BJ (cell line): Measurements from ENCODE around the gene SLC6A6. TPM values are rescaled to one million over a fixed set of nuclear protein-coding genes. Genes with fewer than 3 reads are reported as not detected.

Source experiments
- CTCF ChIA-PET: fragments of 350-600 bp; formaldehyde crosslinking; extraction: SDS; loops from one replicate; lab custom pipeline; 2021; ENCODE audit warnings: antibody characterized with exemption, inconsistent platforms; lab: Yijun Ruan, JAX
- POLR2A ChIA-PET: fragments of 300-600 bp; sonication (Branson Sonifier 250); formaldehyde crosslinking; extraction: SDS; loops from one replicate; lab custom pipeline; 2021; ENCODE audit warnings: antibody characterized with exemption; lab: Charles Lee
- DNase-seq: peaks from one replicate; pipeline ENCODE4 v3.0.0-alpha.2; 2011; ENCODE audit warnings: low read depth
- H3K27me3 ChIP-seq: 2 replicates; pipeline ENCODE4 v1.6.0; 2011; ENCODE audit warnings: low read length; ENCODE audit not compliant: control insufficient read depth, insufficient read depth
- H3K36me3 ChIP-seq: 2 replicates; pipeline ENCODE4 v1.5.1; 2011; ENCODE audit warnings: low read length; ENCODE audit not compliant: control insufficient read depth, insufficient read depth
- H3K4me3 ChIP-seq: 2 replicates; pipeline ENCODE4 v1.5.1; 2011; ENCODE audit warnings: low read depth, mild to moderate bottlenecking, control low read depth, low read length
- CTCF ChIP-seq: IDR thresholded peaks from 2 replicates; pipeline ENCODE4 v1.5.1; 2011; ENCODE audit warnings: low read depth, mild to moderate bottlenecking, control low read depth, inconsistent platforms, low read length, moderate library complexity; ENCODE audit not compliant: insufficient read depth
- polyA plus RNA-seq: library from polyadenylated mRNA; depleted of rRNA; stranded (reverse); fragments of >200 nt; gene quantifications from 2 replicates; pipeline ENCODE4 v1.2.3, GENCODE V29; 2011

The SLC6A6 gene
- polyA plus RNA-seq, 1 experiment: 114 TPM

GRCh38 chr3:14388201-14388600 lies 14.2 kb upstream of the SLC6A6 start:
- ChIA-PET CTCF (interaction anchor here (1.1 to 3.8 kb wide), 2 partner anchors 12 to 185 kb away, joined by 5 to 20 read pairs; no protein-coding TSS in a partner anchor), POLR2A (no interaction called here)
- no peak for TF ChIP-seq CTCF
- Histone ChIP-seq H3K4me3 (no peak overlapping the region), H3K36me3 (no peaks in the 10 kb centered on the region), H3K27me3 (no peaks in the 10 kb centered on the region)
- DNase-seq: no peak

DNA sequence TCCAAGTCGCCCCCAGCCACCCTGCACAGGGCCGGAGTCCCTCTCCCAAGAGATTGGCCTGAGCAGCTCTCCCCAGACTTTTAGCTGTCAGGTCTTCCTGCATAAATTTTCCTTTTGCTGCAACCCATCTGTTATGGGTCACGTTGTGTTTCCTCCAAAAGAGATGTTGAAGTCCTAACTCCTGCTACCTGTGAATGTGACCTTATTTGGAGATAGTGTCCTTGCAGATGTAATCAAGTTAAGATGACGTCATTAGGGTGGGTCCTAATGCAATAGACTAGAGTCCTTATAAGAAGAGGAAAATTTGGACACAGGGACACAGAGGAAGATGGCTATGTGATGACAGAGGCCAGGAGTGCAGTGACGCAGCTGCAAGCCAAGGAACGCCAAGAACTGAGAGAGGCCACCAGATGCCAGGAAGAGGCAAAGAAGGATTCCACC lies 13.2 kb upstream of the SLC6A6 start:
- ChIA-PET POLR2A (no interaction called here), CTCF (interaction anchor here (1.1 to 3.8 kb wide), 3 partner anchors 13 to 186 kb away, joined by 4 to 20 read pairs (median 5); no protein-coding TSS in a partner anchor)
- Histone ChIP-seq H3K4me3 (no peak overlapping the region), H3K36me3 (no peaks in the 10 kb centered on the region), H3K27me3 (no peaks in the 10 kb centered on the region)
- TF ChIP-seq CTCF: no peak
- no peak for DNase-seq

DNA sequence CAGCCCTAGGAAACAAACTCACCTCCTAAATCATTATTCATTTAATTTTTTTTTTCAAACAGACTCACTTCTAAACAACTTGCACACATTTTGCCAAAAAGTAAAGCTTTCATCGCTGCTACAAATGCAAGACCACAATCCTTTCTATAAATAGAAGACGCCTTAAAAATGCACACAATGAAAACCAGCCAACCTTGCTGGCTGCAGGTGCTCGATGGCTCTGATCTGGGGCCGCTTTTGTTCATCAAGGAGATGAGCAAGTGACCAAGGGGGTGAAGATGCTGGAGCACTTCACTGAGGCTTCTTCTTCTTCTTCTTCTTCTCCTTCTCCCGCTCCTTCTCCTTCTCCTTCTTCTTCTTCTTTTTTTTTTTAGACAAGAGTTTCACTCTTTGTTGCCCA lies 12.7 kb upstream of the SLC6A6 start:
- CTCF ChIA-PET: interaction anchor here (1.0 to 1.5 kb wide), 2 partner anchors 10 to 128 kb away, joined by 3 to 4 read pairs; no protein-coding TSS in a partner anchor
- no peak for TF ChIP-seq CTCF
- no peak overlapping the region for H3K4me3 ChIP-seq
- H3K27me3 ChIP-seq: no peaks in the 10 kb centered on the region
- no peak for DNase-seq
- no peaks in the 10 kb centered on the region for H3K36me3 ChIP-seq
- POLR2A ChIA-PET: no interaction called here

GRCh38 chr3:14391033-14391432 lies 11.4 kb upstream of the SLC6A6 start:
- H3K4me3 ChIP-seq: no peak overlapping the region
- H3K36me3 ChIP-seq: no peaks in the 10 kb centered on the region
- peak; percentile 74 for DNase-seq
- TF ChIP-seq CTCF: no peak
- CTCF ChIA-PET: interaction anchor here (1.1 kb wide), 1 partner anchor 143 kb away, joined by 3 read pairs; no protein-coding TSS in a partner anchor
- no peaks in the 10 kb centered on the region for H3K27me3 ChIP-seq
- POLR2A ChIA-PET: interaction anchor here (0.6 kb wide), 2 partner anchors 82 to 105 kb away, joined by 3 read pairs; no protein-coding TSS in a partner anchor

- no peaks in the 10 kb centered on the region; the same call in 1 of the 2 replicates for H3K27me3 ChIP-seq
- ChIA-PET POLR2A (no interaction called here), CTCF (interaction anchor here (0.9 to 1.2 kb wide), 3 partner anchors 9 to 142 kb away, joined by 3 to 5 read pairs (median 3); no protein-coding TSS in a partner anchor)
- no peaks in the 10 kb centered on the region for H3K36me3 ChIP-seq
- H3K4me3 ChIP-seq: no peak overlapping the region
- no peak for TF ChIP-seq CTCF
- no peak for DNase-seq
These were observed 10.2 kb upstream of the SLC6A6 start for GRCh38 chr3:14392231-14392630.
